GM19438 (cell line): Measurements from ENCODE around the gene GOLGA8M.
"Not testable (repeated sequence)": the region's sequence is repeated elsewhere in the genome, so short reads cannot be mapped to it uniquely, and the experiment has no call there.

Experiments used
- ATAC-seq: cut with Tn5 transposase; IDR thresholded peaks from one replicate; pipeline ENCODE4 v1.9.1; 2021; ENCODE audit warnings: low read depth; ENCODE audit not compliant: unreplicated experiment

Gene GOLGA8M

DNA sequence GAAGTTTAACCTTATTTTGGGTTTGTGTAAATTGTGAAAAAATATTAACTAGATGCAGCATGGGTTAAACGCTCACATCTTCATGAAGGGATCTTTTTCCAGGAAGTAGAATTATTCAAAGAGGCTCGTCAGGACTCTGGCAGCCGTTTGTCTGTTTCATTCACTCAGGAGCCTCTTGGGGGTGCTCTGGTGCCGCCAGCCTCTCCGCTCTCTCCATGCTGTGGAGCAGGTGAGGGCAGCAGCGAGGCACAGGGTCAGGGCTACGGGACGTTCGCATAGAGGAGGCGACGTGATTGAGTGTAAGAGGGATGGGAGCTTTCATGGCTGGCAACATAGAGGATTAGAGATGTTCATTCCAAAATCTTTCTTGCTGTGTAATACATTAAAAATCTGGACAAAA, 48.5 kb downstream of the GOLGA8M start:
- ATAC-seq: not testable (repeated sequence)

DNA sequence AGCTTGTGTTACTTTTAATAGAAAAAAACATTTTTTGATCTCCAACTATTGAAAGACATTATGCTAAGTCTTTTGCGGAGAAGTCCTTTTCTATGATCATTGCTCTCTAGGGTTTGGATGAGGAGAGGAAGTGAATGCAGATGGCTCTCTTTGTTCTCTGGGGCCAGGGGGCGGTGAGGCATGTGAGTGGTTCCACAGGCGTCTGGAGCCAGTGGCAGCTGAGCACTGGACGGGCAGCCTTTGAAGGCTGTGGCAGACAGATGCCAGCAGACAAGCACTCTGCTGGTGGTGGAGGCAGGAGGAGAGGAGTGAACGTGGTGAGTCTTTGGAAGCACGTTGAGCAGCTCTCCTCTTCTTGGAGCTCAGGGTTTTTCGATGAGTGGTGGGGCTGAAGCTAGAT, 51.5 kb downstream of the GOLGA8M start:
- ATAC-seq: not testable (repeated sequence)

GRCh38 chr15:28656018-28656360, 56.2 kb downstream of the GOLGA8M start:
- ATAC-seq: not testable (repeated sequence)

- ATAC-seq: not testable (repeated sequence)
Measured at GRCh38 chr15:28655329-28656017, 56.7 kb downstream of the GOLGA8M start.

GRCh38 chr15:28654194-28654593, 58.0 kb downstream of the GOLGA8M start:
- ATAC-seq: not testable (repeated sequence)

- not testable (repeated sequence) for ATAC-seq
Measured at GRCh38 chr15:28652538-28652937, 59.7 kb downstream of the GOLGA8M start.
